Activated T-helper 1 cell treated with anti-CD3 and anti-CD28 coated beads, Interleukin-12 subunit alpha, Interleukin-12 subunit beta, Interleukin-2, Interleukin-4 antibody, amounts not matched to agents 30 ng/mL and 10 ng/mL and 1 ng/mL, durations not matched to agents 14 hours and 24 hours and 36 hours (primary cell): ENCODE results near the gene SLC6A9. TPM values are rescaled to one million over a fixed set of nuclear protein-coding genes. Genes with fewer than 3 reads are reported as not detected.

Experiments
- DNase-seq: peaks from one replicate; pipeline ENCODE4 v3.0.0; 2021; ENCODE audit warnings: low spot score
- H3K27ac Mint-ChIP-seq: one replicate; pipeline ENCODE4 v1.8.0; 2021; ENCODE audit warnings: mild to moderate bottlenecking, mixed read lengths
- H3K27me3 Mint-ChIP-seq: one replicate; pipeline ENCODE4 v1.8.0; 2022; ENCODE audit warnings: mild to moderate bottlenecking, moderate library complexity, mixed read lengths; ENCODE audit not compliant: insufficient read depth
- H3K36me3 Mint-ChIP-seq: one replicate; pipeline ENCODE4 v1.8.0; 2021; ENCODE audit warnings: low read depth, mixed read lengths
- H3K4me1 Mint-ChIP-seq: one replicate; pipeline ENCODE4 v1.8.0; 2021; ENCODE audit warnings: low read depth, mixed read lengths
- H3K4me3 Mint-ChIP-seq: one replicate; pipeline ENCODE4 v1.8.0; 2021; ENCODE audit warnings: mild to moderate bottlenecking, moderate library complexity, mixed read lengths
- H3K9me3 Mint-ChIP-seq: one replicate; pipeline ENCODE4 v1.8.0; 2021; ENCODE audit warnings: mixed read lengths
- intact Hi-C: fragments of 100-400 bp; cut with micrococcal nuclease; formaldehyde crosslinking; loops from one replicate; pipeline ENCODE4 v1.15.1; 2024
- total RNA-seq: library from RNA; stranded (reverse); gene quantifications from 2 replicates; pipeline ENCODE4 v1.2.3, GENCODE V29; 2022

The SLC6A9 gene
- total RNA-seq, 1 donor from 2014 or later: 7.0 TPM

DNA sequence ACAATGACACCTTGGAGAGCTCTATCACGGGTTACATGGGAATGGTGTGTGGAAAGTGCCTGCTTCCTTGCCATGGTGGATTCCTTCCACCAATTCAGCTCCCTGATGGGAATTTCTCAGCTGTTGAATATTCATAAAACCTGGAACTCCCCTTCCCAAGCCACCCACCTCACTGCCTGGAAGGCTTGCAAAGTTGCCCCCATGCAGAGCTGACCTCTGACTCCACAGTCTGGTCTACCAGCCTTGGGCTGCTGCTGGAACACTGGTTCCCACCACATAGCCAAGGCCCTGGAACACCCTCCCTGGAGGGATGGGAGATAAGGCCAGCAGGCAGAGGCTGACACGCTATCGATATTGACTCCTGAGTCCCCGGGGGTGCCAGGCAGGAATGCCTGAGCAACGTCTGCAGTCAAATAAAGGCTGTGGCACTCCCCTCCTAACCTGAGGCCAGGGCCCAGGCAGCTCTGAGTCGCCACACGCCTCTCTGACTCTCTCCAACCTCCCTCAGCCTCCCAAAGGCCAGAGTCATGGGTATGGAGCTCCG lies 31.1 kb downstream of the SLC6A9 start:
- Mint-ChIP-seq H3K9me3 (no peaks in the 10 kb centered on the region), H3K36me3 (no peaks in the 10 kb centered on the region), H3K27me3 (no peaks in the 10 kb centered on the region), H3K4me1 (no peaks in the 10 kb centered on the region), H3K27ac (no peak overlapping the region), H3K4me3 (no peak overlapping the region)
- DNase-seq: no peak
- intact Hi-C loops: no loop called here

- intact Hi-C loops: no loop called here
- no peak for DNase-seq
- no peaks in the 10 kb centered on the region for H3K36me3 Mint-ChIP-seq
- H3K4me1 Mint-ChIP-seq: no peaks in the 10 kb centered on the region
- H3K4me3 Mint-ChIP-seq: no peak overlapping the region
- H3K27ac Mint-ChIP-seq: no peak overlapping the region
- no peaks in the 10 kb centered on the region for H3K27me3 Mint-ChIP-seq
- H3K9me3 Mint-ChIP-seq: no peaks in the 10 kb centered on the region
These were observed 31.8 kb downstream of the SLC6A9 start for GRCh38 chr1:43999455-43999854.

DNA sequence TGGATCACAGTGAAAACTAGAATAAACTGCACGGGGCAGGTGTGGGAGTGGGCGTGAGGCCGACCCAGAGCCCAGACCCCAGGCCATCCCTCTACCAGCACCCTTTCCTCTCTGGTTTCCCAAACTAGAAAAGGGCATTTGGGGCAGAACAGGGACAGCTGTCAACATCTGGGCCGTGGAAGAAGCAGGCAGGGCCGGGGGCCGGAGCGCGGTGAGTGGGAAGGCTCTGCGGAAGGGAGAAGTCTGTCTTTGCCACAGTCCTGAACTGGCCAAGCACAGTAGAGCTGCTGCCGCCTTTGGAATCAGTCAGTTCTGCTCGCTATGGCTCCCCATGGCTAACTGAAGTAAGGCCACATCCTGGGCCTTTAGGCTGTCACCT lies 33.3 kb downstream of the SLC6A9 start:
- DNase-seq: no peak
- H3K27ac Mint-ChIP-seq: no peak overlapping the region
- H3K9me3 Mint-ChIP-seq: no peaks in the 10 kb centered on the region
- H3K4me1 Mint-ChIP-seq: peaks cover under 1% of the 10 kb centered on the region
- H3K4me3 Mint-ChIP-seq: no peak overlapping the region
- intact Hi-C loops: no loop called here
- no peaks in the 10 kb centered on the region for H3K27me3 Mint-ChIP-seq
- no peaks in the 10 kb centered on the region for H3K36me3 Mint-ChIP-seq

GRCh38 chr1:43997295-43997999 lies 33.8 kb downstream of the SLC6A9 start:
- intact Hi-C loops: no loop called here

DNA sequence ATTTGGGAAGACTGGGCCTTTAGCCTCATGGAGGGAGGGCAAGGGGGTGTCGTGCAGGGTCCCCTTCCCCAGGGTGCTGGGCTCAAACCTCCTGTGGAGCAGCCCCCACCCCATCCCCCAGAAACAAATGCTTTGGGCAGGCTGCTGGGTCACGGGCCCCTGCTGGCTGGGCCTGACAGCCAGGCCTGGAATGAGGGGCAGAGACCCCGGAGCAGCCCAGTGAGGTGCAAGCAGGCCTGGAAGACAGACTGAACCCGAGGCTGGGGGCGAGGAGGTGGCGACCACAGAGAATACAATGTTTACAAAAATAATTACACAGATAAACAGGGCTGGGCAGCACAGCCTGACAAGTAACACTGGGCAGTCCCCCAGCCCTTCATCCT lies 34.5 kb downstream of the SLC6A9 start:
- Mint-ChIP-seq H3K9me3 (no peaks in the 10 kb centered on the region), H3K4me1 (peaks cover 13% of the 10 kb centered on the region), H3K36me3 (peaks cover 3% of the 10 kb centered on the region), H3K27ac (no peak overlapping the region), H3K27me3 (no peaks in the 10 kb centered on the region), H3K4me3 (no peak overlapping the region)
- intact Hi-C loops: no loop called here
- no peak for DNase-seq

More at GRCh38 chr1:43997295-43997999, 33.8 kb downstream of the SLC6A9 start:
- DNase-seq: no peak
- Mint-ChIP-seq H3K9me3 (no peaks in the 10 kb centered on the region), H3K4me1 (peaks cover 6% of the 10 kb centered on the region), H3K27ac (no peak overlapping the region), H3K27me3 (no peaks in the 10 kb centered on the region), H3K4me3 (no peak overlapping the region), H3K36me3 (peaks cover 3% of the 10 kb centered on the region)

DNA sequence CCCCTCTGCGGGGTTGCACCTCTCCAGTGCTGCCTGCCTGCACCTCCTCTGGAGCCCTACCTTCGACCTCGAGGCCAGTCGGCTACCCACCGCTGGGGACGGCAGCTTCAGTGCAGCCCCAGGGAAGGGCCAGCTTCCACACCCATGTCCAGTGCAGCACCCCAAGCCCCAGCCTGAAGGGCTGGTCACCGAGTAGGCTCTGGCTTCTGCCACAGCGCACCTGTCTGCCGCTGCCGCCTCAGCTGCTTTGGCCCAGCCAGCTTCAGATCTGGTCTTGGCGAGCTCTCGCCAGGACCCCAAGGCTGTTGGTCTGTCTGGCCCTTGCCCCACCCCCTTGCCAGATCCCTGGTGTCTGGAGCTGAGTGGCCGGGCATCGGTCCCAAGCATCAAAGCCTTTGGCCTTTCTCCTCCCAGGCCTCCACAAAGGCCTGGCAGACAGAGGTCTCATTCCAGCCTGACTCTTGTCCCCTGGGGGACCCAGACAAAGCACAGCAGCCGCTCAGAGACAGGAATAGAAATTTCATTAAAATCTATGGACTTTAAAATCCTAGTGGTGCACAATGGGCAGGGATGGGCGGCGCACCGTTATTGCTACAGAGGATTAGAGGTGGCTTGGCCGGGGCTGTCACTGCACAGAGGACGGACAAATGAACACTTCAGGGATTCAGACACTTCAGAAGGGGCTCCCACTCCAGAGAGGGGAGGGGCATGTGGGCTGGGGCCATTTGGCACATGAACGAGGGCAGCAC lies 35.1 kb downstream of the SLC6A9 start:
- peaks cover 13% of the 10 kb centered on the region for H3K4me1 Mint-ChIP-seq
- no peak overlapping the region for H3K4me3 Mint-ChIP-seq
- H3K27me3 Mint-ChIP-seq: no peaks in the 10 kb centered on the region
- no peaks in the 10 kb centered on the region for H3K9me3 Mint-ChIP-seq
- intact Hi-C loops: no loop called here
- DNase-seq: no peak
- H3K36me3 Mint-ChIP-seq: peaks cover 3% of the 10 kb centered on the region
- no peak overlapping the region for H3K27ac Mint-ChIP-seq

GRCh38 chr1:43994794-43995790 lies 36.2 kb downstream of the SLC6A9 start:
- H3K4me1 Mint-ChIP-seq: peaks cover 13% of the 10 kb centered on the region
- no peak overlapping the region for H3K27ac Mint-ChIP-seq
- H3K4me3 Mint-ChIP-seq: no peak overlapping the region
- H3K27me3 Mint-ChIP-seq: no peaks in the 10 kb centered on the region
- no peak for DNase-seq
- peaks cover 3% of the 10 kb centered on the region for H3K36me3 Mint-ChIP-seq
- intact Hi-C loops: no loop called here
- H3K9me3 Mint-ChIP-seq: no peaks in the 10 kb centered on the region

DNA sequence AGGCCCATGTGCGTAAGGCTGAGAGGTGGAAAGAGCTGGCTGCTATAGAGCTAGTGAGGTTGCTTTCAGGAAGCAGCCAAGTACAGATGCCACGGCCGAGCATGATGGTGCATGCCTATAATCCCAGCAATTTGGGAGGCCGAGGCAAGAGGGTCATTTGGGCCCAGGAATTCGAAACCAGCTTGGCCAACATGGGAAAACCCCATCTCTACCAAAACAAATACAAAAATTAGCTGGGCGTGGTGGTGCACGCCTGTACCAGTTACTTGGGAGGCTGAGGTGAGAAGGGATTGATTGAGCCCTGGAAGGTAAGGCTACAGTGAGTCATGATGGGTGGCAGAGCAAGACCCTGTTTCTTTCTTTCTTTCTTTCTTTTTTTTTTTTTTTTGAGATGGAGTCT lies 37.2 kb downstream of the SLC6A9 start:
- intact Hi-C loops: no loop called here

DNA sequence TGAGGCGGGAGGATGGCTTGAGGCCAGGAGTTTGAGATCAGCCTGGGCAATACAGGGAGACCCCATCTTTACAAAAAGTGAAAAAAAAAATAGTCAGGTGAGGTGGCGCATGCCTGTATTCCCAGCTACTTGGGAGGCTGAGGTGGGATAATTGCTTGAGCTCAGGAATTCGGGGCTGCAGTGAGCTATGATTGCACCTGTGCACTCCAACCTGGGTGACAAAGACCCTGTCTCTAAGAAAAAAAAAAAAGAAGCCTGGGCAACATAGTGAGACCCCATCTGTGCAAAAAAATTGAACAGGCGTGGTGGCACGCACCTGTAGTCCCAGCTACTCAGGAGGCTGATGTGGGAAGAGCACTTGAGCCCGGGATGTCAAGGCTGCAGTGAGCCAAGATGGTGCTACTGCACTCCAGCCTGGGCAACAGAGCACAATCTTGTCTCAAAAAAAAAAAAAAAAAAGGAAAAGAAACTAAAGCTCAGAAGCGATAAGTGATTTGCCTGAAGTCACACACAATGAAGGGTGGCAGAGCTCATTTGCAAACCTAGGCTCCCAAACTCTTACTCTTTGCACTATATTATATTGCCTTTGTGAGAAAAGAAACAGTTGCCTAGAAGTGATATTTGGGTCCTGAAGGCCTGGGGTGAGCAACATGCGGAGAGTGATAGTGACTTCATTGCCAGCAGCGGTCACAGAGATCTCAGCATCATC lies 37.9 kb downstream of the SLC6A9 start:
- peak overlapping the region; percentile 91 for H3K4me3 Mint-ChIP-seq
- H3K27me3 Mint-ChIP-seq: no peaks in the 10 kb centered on the region
- no peaks in the 10 kb centered on the region for H3K9me3 Mint-ChIP-seq
- intact Hi-C loops: no loop called here
- peaks cover 13% of the 10 kb centered on the region for H3K4me1 Mint-ChIP-seq
- no peak for DNase-seq
- H3K36me3 Mint-ChIP-seq: peaks cover 3% of the 10 kb centered on the region
- H3K27ac Mint-ChIP-seq: no peak overlapping the region

More for the DNA sequence above, 37.2 kb downstream of the SLC6A9 start:
- no peaks in the 10 kb centered on the region for H3K9me3 Mint-ChIP-seq
- peaks cover 3% of the 10 kb centered on the region for H3K36me3 Mint-ChIP-seq
- no peak overlapping the region for H3K4me3 Mint-ChIP-seq
- no peak for DNase-seq
- H3K4me1 Mint-ChIP-seq: peaks cover 13% of the 10 kb centered on the region
- no peaks in the 10 kb centered on the region for H3K27me3 Mint-ChIP-seq
- no peak overlapping the region for H3K27ac Mint-ChIP-seq

DNA sequence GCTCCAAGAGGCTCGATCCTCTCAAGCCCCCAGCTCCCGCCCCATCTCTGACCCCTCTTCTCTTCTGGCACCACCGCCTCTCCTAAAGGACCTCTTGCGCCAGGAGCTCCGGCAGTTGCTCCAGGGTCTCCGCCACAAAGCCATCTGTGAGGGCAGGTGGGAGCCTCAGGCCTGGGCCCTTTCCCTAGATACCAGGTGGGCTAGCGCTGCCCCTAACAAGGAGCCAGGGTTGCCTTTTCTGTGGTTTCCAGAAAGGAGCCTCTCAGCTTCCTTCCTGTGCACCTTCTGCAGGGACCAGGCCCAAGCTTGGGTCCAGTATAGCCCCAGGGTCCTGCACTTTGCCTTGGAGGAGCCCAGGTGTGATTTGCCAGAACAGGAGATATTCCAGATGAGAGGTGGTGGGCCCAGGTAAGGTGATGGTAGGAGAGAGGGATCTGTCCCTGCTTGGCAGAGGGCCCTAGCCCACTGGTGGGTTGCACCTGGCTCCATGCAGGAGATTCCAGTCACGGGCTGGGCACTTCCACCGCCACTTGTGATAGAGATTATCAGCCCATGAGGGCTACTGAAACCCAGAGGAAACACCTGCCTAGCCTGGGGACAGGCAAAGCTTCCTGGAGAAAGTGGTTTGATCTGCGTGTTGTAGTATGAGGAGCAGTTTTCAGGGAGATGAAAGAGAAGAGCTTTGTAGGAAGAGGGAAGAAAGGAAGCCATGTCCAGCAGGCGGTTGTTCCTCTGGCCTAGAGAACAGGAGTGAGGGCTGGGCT lies 38.8 kb downstream of the SLC6A9 start:
- Mint-ChIP-seq H3K4me1 (peaks cover 13% of the 10 kb centered on the region), H3K4me3 (peak overlapping the region; percentile 91), H3K9me3 (no peaks in the 10 kb centered on the region), H3K36me3 (peaks cover 3% of the 10 kb centered on the region), H3K27me3 (no peaks in the 10 kb centered on the region), H3K27ac (peak overlapping the region; percentile 78)
- DNase-seq: no peak
- intact Hi-C loops: no loop called here

DNA sequence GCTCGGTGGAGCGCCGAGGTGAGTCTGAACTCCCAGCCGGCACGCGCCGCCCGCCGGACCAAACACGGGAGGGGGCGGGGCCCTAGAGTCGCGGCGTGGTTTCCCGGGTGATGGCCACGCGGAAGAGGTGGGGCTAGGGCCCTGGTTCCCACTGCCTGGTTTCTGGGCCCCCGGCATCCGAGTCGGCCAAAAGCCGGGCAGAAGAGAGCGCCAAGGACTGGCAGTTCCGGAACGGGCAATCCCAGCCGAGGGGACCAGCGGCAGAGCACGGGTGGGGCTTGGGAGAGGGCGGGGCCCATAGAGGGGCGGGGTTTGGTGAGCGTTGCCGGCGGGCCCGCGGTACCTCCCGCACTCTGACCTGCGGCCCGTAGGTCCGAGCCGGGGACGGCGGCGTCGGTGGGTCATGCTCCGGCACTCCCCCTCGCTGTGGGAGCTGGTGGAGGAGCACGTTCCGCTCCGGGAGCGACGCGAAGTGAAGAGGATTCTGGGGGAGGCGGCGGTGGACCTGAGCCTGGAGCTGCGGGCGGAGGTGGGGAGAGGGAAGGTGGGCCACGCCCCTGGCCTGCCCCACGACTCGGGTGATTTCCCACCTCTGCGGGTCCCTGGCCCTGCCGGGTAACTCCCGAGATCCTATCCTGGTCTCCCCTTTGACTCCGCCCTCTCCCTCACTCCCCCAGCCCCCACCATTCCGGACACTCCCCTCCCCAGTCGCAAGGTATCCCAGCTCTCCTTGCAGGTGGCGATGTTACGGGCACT lies 39.6 kb downstream of the SLC6A9 start, which contains the start of gene CCDC24:
Gene CCDC24, plus strand, starts transcription at position 124 of the 756 bp plus-strand sequence. Its CDS starts 280 bp downstream, at position 404.
- Mint-ChIP-seq H3K4me1 (peaks cover 13% of the 10 kb centered on the region), H3K9me3 (no peaks in the 10 kb centered on the region), H3K4me3 (peak within 1 kb of the TSS; percentile 91), H3K36me3 (peaks cover 3% of the 10 kb centered on the region), H3K27me3 (no peaks in the 10 kb centered on the region), H3K27ac (peak within 1 kb of the TSS; percentile 82)
- peak; percentile 74 for DNase-seq
- intact Hi-C loops: loop anchor here (1.0 kb wide), 4 partner anchors 17 to 284 kb away; partner anchors contain the start of genes ATP6V0B, IPO13 and ST3GAL3
